ENCODE data around the gene KCTD15. TPM values are rescaled to one million over a fixed set of nuclear protein-coding genes. Genes with fewer than 3 reads are reported as not detected.

KCTD15 gene
- total RNA-seq, 2 experiments from 2014 or later: 21.3 to 29.2 TPM

GRCh38 chr19:33801411-33801810, 4.7 kb downstream of the KCTD15 start:
- intact Hi-C loops (cut with micrococcal nuclease; ENCODE audit: unreplicated experiment): no loop called here
- no peaks in the 10 kb centered on the region for H3K9me3 ChIP-seq (ENCODE audit: low read length)
- no peak overlapping the region for H3K27ac ChIP-seq (ENCODE audit: low read depth, low read length, poor library complexity, severe bottlenecking)
- BruUV-seq (replicated peaks): no TSS peak
- H3K9me2 ChIP-seq (ENCODE audit: insufficient read depth, low read length): no peaks in the 10 kb centered on the region
- no peak overlapping the region for H3K4me3 ChIP-seq (ENCODE audit: low read depth, low read length, poor library complexity, severe bottlenecking)
- H4K20me1 ChIP-seq (ENCODE audit: insufficient read depth, low read length): no peaks in the 10 kb centered on the region
- peaks cover 8% of the 10 kb centered on the region for H3K4me1 ChIP-seq (ENCODE audit: insufficient read depth, low read length, poor library complexity, severe bottlenecking)
- CTCF ChIA-PET (ENCODE audit: unreplicated experiment): no interaction called here
- POLR2A ChIA-PET: interaction anchor here (1.1 kb wide), 1 partner anchor 424 kb away, joined by 3 read pairs; no protein-coding TSS in a partner anchor
- no peak for DNase-seq (ENCODE audit: low spot score)
- H2AFZ ChIP-seq (ENCODE audit: low read length): no peak overlapping the region
- H3K4me2 ChIP-seq (ENCODE audit: low read length): no peak overlapping the region
- TF ChIP-seq CTCF (conservative IDR thresholded peaks at IDR 0.05; ENCODE audit: low read length) (no peak), EZH2phosphoT487 (IDR thresholded peaks at IDR 0.05; ENCODE audit: borderline replicate concordance, low read depth, low read length) (no peak)
- H3K79me2 ChIP-seq (ENCODE audit: insufficient read depth, low read depth, low read length): no peaks in the 10 kb centered on the region
- H3K36me3 ChIP-seq (ENCODE audit: insufficient read depth, low read length): peaks cover 56% of the 10 kb centered on the region

- Histone ChIP-seq H2AFZ (ENCODE audit: low read length) (no peak overlapping the region), H3K27ac (ENCODE audit: low read depth, low read length, poor library complexity, severe bottlenecking) (no peak overlapping the region), H3K4me3 (ENCODE audit: low read depth, low read length, poor library complexity, severe bottlenecking) (no peak overlapping the region), H3K9me3 (ENCODE audit: low read length) (no peaks in the 10 kb centered on the region), H3K9me2 (ENCODE audit: insufficient read depth, low read length) (no peaks in the 10 kb centered on the region), H3K4me2 (ENCODE audit: low read length) (no peak overlapping the region), H4K20me1 (ENCODE audit: insufficient read depth, low read length) (no peaks in the 10 kb centered on the region), H3K79me2 (ENCODE audit: insufficient read depth, low read depth, low read length) (no peaks in the 10 kb centered on the region), H3K4me1 (ENCODE audit: insufficient read depth, low read length, poor library complexity, severe bottlenecking) (peaks cover 8% of the 10 kb centered on the region), H3K36me3 (ENCODE audit: insufficient read depth, low read length) (peaks cover 62% of the 10 kb centered on the region)
- intact Hi-C loops (cut with micrococcal nuclease; ENCODE audit: unreplicated experiment): no loop called here
- no peak for DNase-seq (ENCODE audit: low spot score)
- POLR2A ChIA-PET: interaction anchor here (1.1 kb wide), 1 partner anchor 424 kb away, joined by 3 read pairs; no protein-coding TSS in a partner anchor
- no peak for TF ChIP-seq EZH2phosphoT487 (IDR thresholded peaks at IDR 0.05; ENCODE audit: borderline replicate concordance, low read depth, low read length)
- TF ChIP-seq CTCF (conservative IDR thresholded peaks at IDR 0.05; ENCODE audit: low read length): no peak
- BruUV-seq (replicated peaks): no TSS peak
- CTCF ChIA-PET (ENCODE audit: unreplicated experiment): no interaction called here
These were observed 5.3 kb downstream of the KCTD15 start for GRCh38 chr19:33802001-33802400.

- CTCF ChIA-PET (ENCODE audit: unreplicated experiment): no interaction called here
- Histone ChIP-seq H3K27ac (ENCODE audit: low read depth, low read length, poor library complexity, severe bottlenecking) (no peak overlapping the region), H3K9me3 (ENCODE audit: low read length) (no peaks in the 10 kb centered on the region), H3K36me3 (ENCODE audit: insufficient read depth, low read length) (peaks cover 68% of the 10 kb centered on the region), H2AFZ (ENCODE audit: low read length) (no peak overlapping the region), H3K4me3 (ENCODE audit: low read depth, low read length, poor library complexity, severe bottlenecking) (no peak overlapping the region), H4K20me1 (ENCODE audit: insufficient read depth, low read length) (no peaks in the 10 kb centered on the region), H3K79me2 (ENCODE audit: insufficient read depth, low read depth, low read length) (no peaks in the 10 kb centered on the region), H3K4me2 (ENCODE audit: low read length) (no peak overlapping the region), H3K4me1 (ENCODE audit: insufficient read depth, low read length, poor library complexity, severe bottlenecking) (peaks cover 6% of the 10 kb centered on the region), H3K9me2 (ENCODE audit: insufficient read depth, low read length) (no peaks in the 10 kb centered on the region)
- POLR2A ChIA-PET: no interaction called here
- intact Hi-C loops (cut with micrococcal nuclease; ENCODE audit: unreplicated experiment): no loop called here
- no peak for DNase-seq (ENCODE audit: low spot score)
- TF ChIP-seq EZH2phosphoT487 (IDR thresholded peaks at IDR 0.05; ENCODE audit: borderline replicate concordance, low read depth, low read length): no peak
- no peak for TF ChIP-seq CTCF (conservative IDR thresholded peaks at IDR 0.05; ENCODE audit: low read length)
- no TSS peak for BruUV-seq (replicated peaks)
These were observed 6.1 kb downstream of the KCTD15 start for GRCh38 chr19:33802801-33803200.
